HL-60 (cell line): ENCODE data around the gene TBL1XR1.

Source experiments
- POLR2AphosphoS5 ChIP-seq: IDR thresholded peaks from 2 replicates; pipeline ENCODE4 v1.6.1; 2012; ENCODE audit warnings: low read depth
- REST ChIP-seq: IDR thresholded peaks from 2 replicates; pipeline ENCODE4 v1.6.1; 2012; ENCODE audit warnings: low read depth; ENCODE audit not compliant: insufficient replicate concordance
- SPI1 ChIP-seq: IDR thresholded peaks from 2 replicates; pipeline ENCODE4 v1.6.1; 2012; ENCODE audit warnings: low read depth, mild to moderate bottlenecking, borderline replicate concordance
- TF ChIP-seq, protein P1 (sequence below): IDR thresholded peaks from one replicate; pipeline ENCODE4 v1.5.1; 2011; ENCODE audit warnings: low read length, control low read depth, inconsistent platforms; ENCODE audit not compliant: insufficient read depth

GRCh38 chr3:177035676-177036075 lies 161.6 kb downstream of the TBL1XR1 start:
- TF ChIP-seq, protein P1, sequence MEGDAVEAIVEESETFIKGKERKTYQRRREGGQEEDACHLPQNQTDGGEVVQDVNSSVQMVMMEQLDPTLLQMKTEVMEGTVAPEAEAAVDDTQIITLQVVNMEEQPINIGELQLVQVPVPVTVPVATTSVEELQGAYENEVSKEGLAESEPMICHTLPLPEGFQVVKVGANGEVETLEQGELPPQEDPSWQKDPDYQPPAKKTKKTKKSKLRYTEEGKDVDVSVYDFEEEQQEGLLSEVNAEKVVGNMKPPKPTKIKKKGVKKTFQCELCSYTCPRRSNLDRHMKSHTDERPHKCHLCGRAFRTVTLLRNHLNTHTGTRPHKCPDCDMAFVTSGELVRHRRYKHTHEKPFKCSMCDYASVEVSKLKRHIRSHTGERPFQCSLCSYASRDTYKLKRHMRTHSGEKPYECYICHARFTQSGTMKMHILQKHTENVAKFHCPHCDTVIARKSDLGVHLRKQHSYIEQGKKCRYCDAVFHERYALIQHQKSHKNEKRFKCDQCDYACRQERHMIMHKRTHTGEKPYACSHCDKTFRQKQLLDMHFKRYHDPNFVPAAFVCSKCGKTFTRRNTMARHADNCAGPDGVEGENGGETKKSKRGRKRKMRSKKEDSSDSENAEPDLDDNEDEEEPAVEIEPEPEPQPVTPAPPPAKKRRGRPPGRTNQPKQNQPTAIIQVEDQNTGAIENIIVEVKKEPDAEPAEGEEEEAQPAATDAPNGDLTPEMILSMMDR, result no peak
- no peak for TF ChIP-seq POLR2AphosphoS5
- no peak for TF ChIP-seq REST
- TF ChIP-seq SPI1, result no peak
